Ishikawa (cell line): Measurements from ENCODE around the gene RBM20.

Experiments
- CEBPB ChIP-seq: IDR thresholded peaks from 2 replicates; pipeline ENCODE4 v1.6.1; 2012
- CREB1 ChIP-seq: IDR thresholded peaks from 2 replicates; pipeline ENCODE4 v1.6.1; 2012; ENCODE audit warnings: low read depth
- EGR1 ChIP-seq: IDR thresholded peaks from 2 replicates; pipeline ENCODE4 v1.6.1; 2012
- EP300 ChIP-seq: IDR thresholded peaks from 2 replicates; pipeline ENCODE4 v1.6.1; 2012; ENCODE audit warnings: borderline replicate concordance
- FOXM1 ChIP-seq: IDR thresholded peaks from 2 replicates; pipeline ENCODE4 v1.6.1; 2012; ENCODE audit warnings: low read depth, borderline replicate concordance
- MAX ChIP-seq: IDR thresholded peaks from 2 replicates; pipeline ENCODE4 v1.6.1; 2012
- NFIC ChIP-seq: IDR thresholded peaks from 2 replicates; pipeline ENCODE4 v1.6.1; 2012
- RAD21 ChIP-seq: IDR thresholded peaks from 2 replicates; pipeline ENCODE4 v1.6.1; 2012; ENCODE audit warnings: low read depth
- TAF1 ChIP-seq: IDR thresholded peaks from 2 replicates; pipeline ENCODE4 v1.6.1; 2012; ENCODE audit warnings: low read depth, mild to moderate bottlenecking
- TCF12 ChIP-seq: IDR thresholded peaks from 2 replicates; pipeline ENCODE4 v1.6.1; 2012; ENCODE audit warnings: low read depth
- TEAD4 ChIP-seq: IDR thresholded peaks from 2 replicates; pipeline ENCODE4 v1.6.1; 2012
- USF1 ChIP-seq: IDR thresholded peaks from 2 replicates; pipeline ENCODE4 v1.6.1; 2012
- ZBTB7A ChIP-seq: IDR thresholded peaks from 2 replicates; pipeline ENCODE4 v1.6.1; 2012; ENCODE audit warnings: low read depth
- TF ChIP-seq, protein P1 (sequence below): IDR thresholded peaks from 2 replicates; pipeline ENCODE4 v1.6.1; 2012; ENCODE audit warnings: low read depth, mild to moderate bottlenecking

Gene RBM20

DNA sequence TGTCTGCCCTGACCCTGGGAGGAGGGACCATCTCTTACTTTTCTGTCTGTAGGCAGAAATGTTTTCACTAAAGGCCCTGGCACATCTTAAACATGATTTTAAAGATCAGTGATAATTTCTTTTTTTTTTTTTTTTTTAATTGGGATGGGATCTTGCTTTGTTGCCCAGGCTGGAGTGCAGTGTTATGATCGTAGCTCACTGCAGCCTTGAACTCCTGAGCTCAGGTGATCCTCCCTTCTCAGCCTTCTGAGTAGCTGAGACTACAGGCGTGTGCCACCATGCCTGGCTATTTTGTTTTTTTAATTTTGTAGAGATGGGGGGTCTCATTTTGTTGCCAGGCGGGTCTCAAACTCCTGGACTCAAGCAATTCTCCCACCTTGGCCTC is 65.3 kb downstream of the RBM20 start:
- TF ChIP-seq EP300 (no peak), MAX (no peak), TCF12 (no peak), EGR1 (no peak), USF1 (no peak), TEAD4 (no peak)

- TF ChIP-seq FOXM1, result no peak
- TF ChIP-seq USF1, result no peak
- TF ChIP-seq, protein P1, sequence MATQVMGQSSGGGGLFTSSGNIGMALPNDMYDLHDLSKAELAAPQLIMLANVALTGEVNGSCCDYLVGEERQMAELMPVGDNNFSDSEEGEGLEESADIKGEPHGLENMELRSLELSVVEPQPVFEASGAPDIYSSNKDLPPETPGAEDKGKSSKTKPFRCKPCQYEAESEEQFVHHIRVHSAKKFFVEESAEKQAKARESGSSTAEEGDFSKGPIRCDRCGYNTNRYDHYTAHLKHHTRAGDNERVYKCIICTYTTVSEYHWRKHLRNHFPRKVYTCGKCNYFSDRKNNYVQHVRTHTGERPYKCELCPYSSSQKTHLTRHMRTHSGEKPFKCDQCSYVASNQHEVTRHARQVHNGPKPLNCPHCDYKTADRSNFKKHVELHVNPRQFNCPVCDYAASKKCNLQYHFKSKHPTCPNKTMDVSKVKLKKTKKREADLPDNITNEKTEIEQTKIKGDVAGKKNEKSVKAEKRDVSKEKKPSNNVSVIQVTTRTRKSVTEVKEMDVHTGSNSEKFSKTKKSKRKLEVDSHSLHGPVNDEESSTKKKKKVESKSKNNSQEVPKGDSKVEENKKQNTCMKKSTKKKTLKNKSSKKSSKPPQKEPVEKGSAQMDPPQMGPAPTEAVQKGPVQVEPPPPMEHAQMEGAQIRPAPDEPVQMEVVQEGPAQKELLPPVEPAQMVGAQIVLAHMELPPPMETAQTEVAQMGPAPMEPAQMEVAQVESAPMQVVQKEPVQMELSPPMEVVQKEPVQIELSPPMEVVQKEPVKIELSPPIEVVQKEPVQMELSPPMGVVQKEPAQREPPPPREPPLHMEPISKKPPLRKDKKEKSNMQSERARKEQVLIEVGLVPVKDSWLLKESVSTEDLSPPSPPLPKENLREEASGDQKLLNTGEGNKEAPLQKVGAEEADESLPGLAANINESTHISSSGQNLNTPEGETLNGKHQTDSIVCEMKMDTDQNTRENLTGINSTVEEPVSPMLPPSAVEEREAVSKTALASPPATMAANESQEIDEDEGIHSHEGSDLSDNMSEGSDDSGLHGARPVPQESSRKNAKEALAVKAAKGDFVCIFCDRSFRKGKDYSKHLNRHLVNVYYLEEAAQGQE, result no peak
- TF ChIP-seq CEBPB, result no peak
- TF ChIP-seq ZBTB7A, result no peak
- no peak for TF ChIP-seq RAD21
- TF ChIP-seq MAX, result no peak
- no peak for TF ChIP-seq TAF1
- no peak for TF ChIP-seq TCF12
- no peak for TF ChIP-seq EGR1
- TF ChIP-seq EP300, result no peak
These were observed 65.9 kb downstream of the RBM20 start for GRCh38 chr10:110709964-110710587.

DNA sequence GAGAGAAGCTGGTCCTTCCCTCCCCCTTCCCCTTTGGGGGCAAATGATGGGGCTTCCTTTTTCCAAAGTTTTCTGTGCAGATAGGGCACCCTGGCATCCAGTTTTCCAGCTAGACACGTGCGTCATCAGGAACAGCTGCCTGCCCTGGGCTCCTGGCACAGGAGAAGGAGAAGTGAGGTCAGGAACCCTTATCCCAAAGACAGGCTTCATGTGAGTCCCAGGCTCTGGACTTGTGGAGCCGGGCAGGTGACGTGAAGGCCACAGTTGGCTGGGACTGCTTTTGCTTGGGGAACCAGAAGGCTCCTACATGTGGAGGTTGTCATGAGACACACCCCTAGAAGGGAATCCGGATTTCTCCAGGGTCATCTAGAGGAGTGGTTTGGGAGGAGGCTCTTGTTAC is 66.5 kb downstream of the RBM20 start:
- TF ChIP-seq TAF1, result no peak
- no peak for TF ChIP-seq CREB1
- TF ChIP-seq TEAD4, result no peak
- TF ChIP-seq NFIC, result no peak
- no peak for TF ChIP-seq FOXM1
- no peak for TF ChIP-seq EGR1
- no peak for TF ChIP-seq RAD21

- TF ChIP-seq USF1 (no peak), MAX (no peak), TEAD4 (no peak), ZBTB7A (no peak), CEBPB (no peak), TAF1 (no peak), RAD21 (no peak), TCF12 (no peak), CREB1 (no peak), EGR1 (no peak), EP300 (no peak)
These were observed 67.2 kb downstream of the RBM20 start for GRCh38 chr10:110711382-110711781.

- TF ChIP-seq USF1 (peak; percentile 72), RAD21 (no peak), TEAD4 (no peak), ZBTB7A (no peak)
- TF ChIP-seq, protein P1, result no peak
These were observed 70.2 kb downstream of the RBM20 start for GRCh38 chr10:110714356-110714755.
